LNCAP (cell line): ENCODE results near the gene PDE3B.

Experiments
- TF ChIP-seq, protein P1 (sequence below): fragments of 450-650 bp; IDR thresholded peaks from 2 replicates; pipeline ENCODE4 v1.5.1; 2017; ENCODE audit warnings: mild to moderate bottlenecking

PDE3B gene

DNA sequence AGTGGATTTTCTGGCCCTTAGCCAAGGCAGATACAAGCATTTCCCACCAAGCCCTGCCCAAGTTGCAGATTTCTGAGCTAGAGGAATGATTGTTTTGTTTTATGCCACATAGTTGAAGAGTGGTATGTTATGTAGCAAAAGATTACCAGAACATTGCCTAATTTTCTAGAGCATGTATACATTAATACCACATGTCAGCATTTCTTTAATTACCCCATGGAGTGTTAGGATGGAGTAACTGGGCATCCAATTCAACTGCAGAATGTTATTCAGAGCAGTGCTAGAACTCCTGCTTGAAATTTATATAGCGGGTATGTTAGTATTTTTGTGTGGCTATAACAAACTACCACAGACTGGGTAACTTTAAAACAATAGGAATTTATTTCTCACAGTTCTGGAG, 272.8 kb downstream of the PDE3B start:
- TF ChIP-seq, protein P1, sequence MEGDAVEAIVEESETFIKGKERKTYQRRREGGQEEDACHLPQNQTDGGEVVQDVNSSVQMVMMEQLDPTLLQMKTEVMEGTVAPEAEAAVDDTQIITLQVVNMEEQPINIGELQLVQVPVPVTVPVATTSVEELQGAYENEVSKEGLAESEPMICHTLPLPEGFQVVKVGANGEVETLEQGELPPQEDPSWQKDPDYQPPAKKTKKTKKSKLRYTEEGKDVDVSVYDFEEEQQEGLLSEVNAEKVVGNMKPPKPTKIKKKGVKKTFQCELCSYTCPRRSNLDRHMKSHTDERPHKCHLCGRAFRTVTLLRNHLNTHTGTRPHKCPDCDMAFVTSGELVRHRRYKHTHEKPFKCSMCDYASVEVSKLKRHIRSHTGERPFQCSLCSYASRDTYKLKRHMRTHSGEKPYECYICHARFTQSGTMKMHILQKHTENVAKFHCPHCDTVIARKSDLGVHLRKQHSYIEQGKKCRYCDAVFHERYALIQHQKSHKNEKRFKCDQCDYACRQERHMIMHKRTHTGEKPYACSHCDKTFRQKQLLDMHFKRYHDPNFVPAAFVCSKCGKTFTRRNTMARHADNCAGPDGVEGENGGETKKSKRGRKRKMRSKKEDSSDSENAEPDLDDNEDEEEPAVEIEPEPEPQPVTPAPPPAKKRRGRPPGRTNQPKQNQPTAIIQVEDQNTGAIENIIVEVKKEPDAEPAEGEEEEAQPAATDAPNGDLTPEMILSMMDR, result no peak
